Measurements from ENCODE around the gene SKI. TPM values are rescaled to one million over a fixed set of nuclear protein-coding genes. Genes with fewer than 3 reads are reported as not detected.

SKI gene
- total RNA-seq, 4 donors from 2014 or later, result 35.3 to 54.0 (median 47.3) TPM

GRCh38 chr1:2182376-2182775 lies 45.7 kb upstream of the SKI start:
- no peak for DNase-seq (ENCODE audit: low spot score)
- ATAC-seq (ENCODE audit: low FRiP score), result no peak
- no peak for TF ChIP-seq CTCF (IDR thresholded peaks at IDR 0.05)

- ATAC-seq (ENCODE audit: low FRiP score), result no peak
- no peak for TF ChIP-seq CTCF (IDR thresholded peaks at IDR 0.05)
- DNase-seq (ENCODE audit: low spot score), result no peak
These were observed 44.2 kb upstream of the SKI start for GRCh38 chr1:2183937-2184334.

GRCh38 chr1:2184531-2184930 lies 43.6 kb upstream of the SKI start:
- no peak for ATAC-seq (ENCODE audit: low FRiP score)
- no peak for DNase-seq (ENCODE audit: low spot score)
- no peak for TF ChIP-seq CTCF (IDR thresholded peaks at IDR 0.05)

- ATAC-seq (ENCODE audit: low FRiP score) (no peak), DNase-seq (ENCODE audit: low spot score) (no peak)
- no peak for TF ChIP-seq CTCF (IDR thresholded peaks at IDR 0.05)
These were observed 43.2 kb upstream of the SKI start for GRCh38 chr1:2184934-2185333.

- no peak for ATAC-seq (ENCODE audit: low FRiP score)
- no peak for DNase-seq (ENCODE audit: low spot score)
- TF ChIP-seq CTCF (IDR thresholded peaks at IDR 0.05), result no peak
These were observed 42.0 kb upstream of the SKI start for GRCh38 chr1:2185880-2186855.

- no peak for DNase-seq (ENCODE audit: low spot score)
- no peak for ATAC-seq (ENCODE audit: low FRiP score)
- no peak for TF ChIP-seq CTCF (IDR thresholded peaks at IDR 0.05)
These were observed 41.2 kb upstream of the SKI start for GRCh38 chr1:2186901-2187300.

GRCh38 chr1:2187619-2188018 lies 40.5 kb upstream of the SKI start:
- no peak for DNase-seq (ENCODE audit: low spot score)
- no peak for TF ChIP-seq CTCF (IDR thresholded peaks at IDR 0.05)
- no peak for ATAC-seq (ENCODE audit: low FRiP score)

Measured in omental fat pad (tissue), 4 donors.